Astrocyte (in vitro differentiated cells and primary cell): ENCODE measurements around the gene CHAF1B. TPM values are rescaled to one million over a fixed set of nuclear protein-coding genes. Genes with fewer than 3 reads are reported as not detected.

Experiments used
- DNase-seq: peaks from one replicate; pipeline ENCODE4 v3.0.0-alpha.2; 2010; ENCODE audit warnings: low read depth
- FAIRE-seq: peaks from 2 replicates; lab custom pipeline; 2011; peaks lifted over from hg19 to GRCh38; lab: Jason Lieb, UNC
- H2AFZ ChIP-seq: 2 replicates; pipeline ENCODE4 v1.6.0; 2012; ENCODE audit warnings: low read depth, low read length, inconsistent platforms
- H3K27ac ChIP-seq: 2 replicates; pipeline ENCODE4 v1.5.1; 2011; ENCODE audit warnings: low read depth, low read length, inconsistent platforms
- H3K27me3 ChIP-seq: 2 replicates; pipeline ENCODE4 v1.6.0; 2011; ENCODE audit warnings: low read length, inconsistent platforms; ENCODE audit not compliant: insufficient read depth
- H3K36me3 ChIP-seq: 2 replicates; pipeline ENCODE4 v1.5.1; 2011; ENCODE audit warnings: low read length, inconsistent platforms; ENCODE audit not compliant: insufficient read depth
- H3K4me1 ChIP-seq: 2 replicates; pipeline ENCODE4 v1.5.1; 2011; ENCODE audit warnings: low read length, inconsistent platforms; ENCODE audit not compliant: insufficient read depth
- H3K4me2 ChIP-seq: 2 replicates; pipeline ENCODE4 v1.6.0; 2012; ENCODE audit warnings: low read length, inconsistent platforms
- H3K4me3 ChIP-seq: 2 replicates; pipeline ENCODE4 v1.5.1; 2011; ENCODE audit warnings: low read depth, mild to moderate bottlenecking, low read length, inconsistent platforms; ENCODE audit not compliant: insufficient read depth
- H3K79me2 ChIP-seq: 2 replicates; pipeline ENCODE4 v1.6.0; 2012; ENCODE audit warnings: mild to moderate bottlenecking, low read length, inconsistent platforms; ENCODE audit not compliant: insufficient read depth
- H3K9ac ChIP-seq: 2 replicates; pipeline ENCODE4 v1.6.0; 2012; ENCODE audit warnings: mild to moderate bottlenecking, low read length, inconsistent platforms
- H3K9me3 ChIP-seq: 2 replicates; pipeline ENCODE4 v1.5.1; 2012; ENCODE audit warnings: low read depth, mild to moderate bottlenecking, low read length, inconsistent platforms; ENCODE audit not compliant: insufficient read depth
- H4K20me1 ChIP-seq: 2 replicates; pipeline ENCODE4 v1.6.0; 2012; ENCODE audit warnings: low read length, inconsistent platforms; ENCODE audit not compliant: insufficient read depth
- H3K27ac Mint-ChIP-seq: one replicate; pipeline ENCODE4 v1.8.0; 2021; ENCODE audit warnings: mild to moderate bottlenecking, mixed read lengths; ENCODE audit not compliant: unreplicated experiment
- H3K27me3 Mint-ChIP-seq: one replicate; pipeline ENCODE4 v1.8.0; 2021; ENCODE audit warnings: low read depth, mixed read lengths; ENCODE audit not compliant: unreplicated experiment
- H3K36me3 Mint-ChIP-seq: one replicate; pipeline ENCODE4 v1.8.0; 2021; ENCODE audit warnings: low read depth, mixed read lengths; ENCODE audit not compliant: unreplicated experiment
- H3K4me1 Mint-ChIP-seq: one replicate; pipeline ENCODE4 v1.8.0; 2021; ENCODE audit warnings: low read depth, mixed read lengths; ENCODE audit not compliant: unreplicated experiment
- H3K4me3 Mint-ChIP-seq: one replicate; pipeline ENCODE4 v1.8.0; 2021; ENCODE audit warnings: mild to moderate bottlenecking, moderate library complexity, mixed read lengths; ENCODE audit not compliant: unreplicated experiment
- H3K9me3 Mint-ChIP-seq: one replicate; pipeline ENCODE4 v1.8.0; 2021; ENCODE audit warnings: mild to moderate bottlenecking, mixed read lengths; ENCODE audit not compliant: unreplicated experiment
- CTCF ChIP-seq: IDR thresholded peaks from 2 replicates; pipeline ENCODE4 v1.5.1; 2011; ENCODE audit warnings: low read depth, mild to moderate bottlenecking, inconsistent platforms, low read length, moderate library complexity; ENCODE audit not compliant: insufficient read depth
- EZH2 ChIP-seq: IDR thresholded peaks from 2 replicates; pipeline ENCODE4 v1.6.1; 2012; ENCODE audit warnings: mild to moderate bottlenecking, low read length, inconsistent platforms; ENCODE audit not compliant: insufficient read depth
- total RNA-seq: library from RNA; stranded (reverse); gene quantifications from 2 replicates; pipeline ENCODE4 v1.2.1, GENCODE V29; 2021

CHAF1B gene
- total RNA-seq, 1 donor from 2014 or later = 2.8 TPM

GRCh38 chr21:36464590-36464989, 79.4 kb downstream of the CHAF1B start:
- Histone ChIP-seq H3K9me3 (no peaks in the 10 kb centered on the region), H3K4me1 (peaks cover 17% of the 10 kb centered on the region), H3K79me2 (peaks cover 8% of the 10 kb centered on the region), H2AFZ (no peak overlapping the region), H3K36me3 (no peaks in the 10 kb centered on the region), H3K9ac (no peak overlapping the region), H3K4me2 (no peak overlapping the region), H3K4me3 (no peak overlapping the region), H3K27me3 (no peaks in the 10 kb centered on the region), H3K27ac (no peak overlapping the region), H4K20me1 (no peaks in the 10 kb centered on the region)
- no peak for TF ChIP-seq CTCF
- TF ChIP-seq EZH2 = no peak
- peaks cover 3% of the 10 kb centered on the region for H3K27me3 Mint-ChIP-seq
- H3K36me3 Mint-ChIP-seq = peaks cover 7% of the 10 kb centered on the region
- H3K9me3 Mint-ChIP-seq = peaks cover 2% of the 10 kb centered on the region
- H3K27ac Mint-ChIP-seq = no peak overlapping the region
- no peak overlapping the region for H3K4me3 Mint-ChIP-seq
- no peak for FAIRE-seq
- no peak for DNase-seq
- H3K4me1 Mint-ChIP-seq = peaks cover 16% of the 10 kb centered on the region

- Histone ChIP-seq H3K9ac (no peak overlapping the region), H3K9me3 (no peaks in the 10 kb centered on the region), H3K27me3 (no peaks in the 10 kb centered on the region), H3K4me3 (no peak overlapping the region), H4K20me1 (no peaks in the 10 kb centered on the region), H3K4me1 (peaks cover 13% of the 10 kb centered on the region), H3K79me2 (peaks cover 8% of the 10 kb centered on the region), H3K27ac (peak overlapping the region; percentile 30), H3K36me3 (no peaks in the 10 kb centered on the region), H3K4me2 (peak overlapping the region; percentile 28), H2AFZ (no peak overlapping the region)
- DNase-seq (no peak), FAIRE-seq (no peak)
- no peak overlapping the region for H3K27ac Mint-ChIP-seq
- peaks cover 7% of the 10 kb centered on the region for H3K36me3 Mint-ChIP-seq
- no peak overlapping the region for H3K4me3 Mint-ChIP-seq
- peaks cover 2% of the 10 kb centered on the region for H3K9me3 Mint-ChIP-seq
- TF ChIP-seq CTCF (no peak), EZH2 (no peak)
- H3K4me1 Mint-ChIP-seq = peaks cover 10% of the 10 kb centered on the region
- H3K27me3 Mint-ChIP-seq = peaks cover 3% of the 10 kb centered on the region
Observed at GRCh38 chr21:36465478-36465877, 80.3 kb downstream of the CHAF1B start.

GRCh38 chr21:36466061-36466511, 80.9 kb downstream of the CHAF1B start:
- H3K27ac ChIP-seq = peak overlapping the region; percentile 30
- H3K27ac Mint-ChIP-seq = no peak overlapping the region
- H3K4me3 Mint-ChIP-seq = no peak overlapping the region
- H3K27me3 Mint-ChIP-seq = peaks cover 3% of the 10 kb centered on the region
- H3K9ac ChIP-seq = no peak overlapping the region
- H2AFZ ChIP-seq = no peak overlapping the region
- FAIRE-seq (no peak), DNase-seq (peak; percentile 56)
- no peaks in the 10 kb centered on the region for H3K27me3 ChIP-seq
- TF ChIP-seq EZH2 (no peak), CTCF (no peak)
- peaks cover 17% of the 10 kb centered on the region for H3K4me1 ChIP-seq
- H3K79me2 ChIP-seq = peaks cover 8% of the 10 kb centered on the region
- peak overlapping the region; percentile 28 for H3K4me2 ChIP-seq
- H3K36me3 ChIP-seq = no peaks in the 10 kb centered on the region
- H3K4me3 ChIP-seq = no peak overlapping the region
- no peaks in the 10 kb centered on the region for H4K20me1 ChIP-seq
- H3K36me3 Mint-ChIP-seq = peaks cover 9% of the 10 kb centered on the region
- H3K4me1 Mint-ChIP-seq = peaks cover 4% of the 10 kb centered on the region
- no peaks in the 10 kb centered on the region for H3K9me3 ChIP-seq
- peaks cover 4% of the 10 kb centered on the region for H3K9me3 Mint-ChIP-seq
